Skeletal muscle satellite cell (primary cell): ENCODE data around the gene EVL. TPM values are rescaled to one million over a fixed set of nuclear protein-coding genes. Genes with fewer than 3 reads are reported as not detected.
"Not testable (repeated sequence)": the region's sequence is repeated elsewhere in the genome, so short reads cannot be mapped to it uniquely, and the experiment has no call there.

ENCODE experiments used
- H3K27me3 ChIP-seq: 2 replicates; pipeline ENCODE4 v1.7.0; 2013; ENCODE audit warnings: low read length; ENCODE audit not compliant: control insufficient read depth, insufficient read depth
- H3K36me3 ChIP-seq: 2 replicates; pipeline ENCODE4 v1.7.0; 2013; ENCODE audit warnings: mild to moderate bottlenecking, control low read depth, low read length; ENCODE audit not compliant: insufficient read depth
- H3K4me1 ChIP-seq: 2 replicates; pipeline ENCODE4 v1.7.0; 2013; ENCODE audit warnings: low read length; ENCODE audit not compliant: control insufficient read depth, insufficient read depth
- H3K4me2 ChIP-seq: 2 replicates; pipeline ENCODE4 v1.7.0; 2013; ENCODE audit warnings: mild to moderate bottlenecking, low read length
- H3K4me3 ChIP-seq: 2 replicates; pipeline ENCODE4 v1.7.0; 2013; ENCODE audit warnings: low read length
- H3K9ac ChIP-seq: 2 replicates; pipeline ENCODE4 v1.7.0; 2013; ENCODE audit warnings: mild to moderate bottlenecking, low read depth, low read length, moderate library complexity
- H3K9me3 ChIP-seq: replicated peaks from 2 replicates; pipeline ENCODE4 v1.7.0; 2013; ENCODE audit warnings: mild to moderate bottlenecking, control low read depth, low read length
- total RNA-seq: library from RNA; depleted of rRNA; stranded (reverse); fragments of >200 nt; gene quantifications from 2 replicates; pipeline ENCODE4 v1.2.3, GENCODE V29; 2012; rRNA removed

Gene EVL
- total RNA-seq, result 8.4 and 15.5 TPM in 2 replicates

DNA sequence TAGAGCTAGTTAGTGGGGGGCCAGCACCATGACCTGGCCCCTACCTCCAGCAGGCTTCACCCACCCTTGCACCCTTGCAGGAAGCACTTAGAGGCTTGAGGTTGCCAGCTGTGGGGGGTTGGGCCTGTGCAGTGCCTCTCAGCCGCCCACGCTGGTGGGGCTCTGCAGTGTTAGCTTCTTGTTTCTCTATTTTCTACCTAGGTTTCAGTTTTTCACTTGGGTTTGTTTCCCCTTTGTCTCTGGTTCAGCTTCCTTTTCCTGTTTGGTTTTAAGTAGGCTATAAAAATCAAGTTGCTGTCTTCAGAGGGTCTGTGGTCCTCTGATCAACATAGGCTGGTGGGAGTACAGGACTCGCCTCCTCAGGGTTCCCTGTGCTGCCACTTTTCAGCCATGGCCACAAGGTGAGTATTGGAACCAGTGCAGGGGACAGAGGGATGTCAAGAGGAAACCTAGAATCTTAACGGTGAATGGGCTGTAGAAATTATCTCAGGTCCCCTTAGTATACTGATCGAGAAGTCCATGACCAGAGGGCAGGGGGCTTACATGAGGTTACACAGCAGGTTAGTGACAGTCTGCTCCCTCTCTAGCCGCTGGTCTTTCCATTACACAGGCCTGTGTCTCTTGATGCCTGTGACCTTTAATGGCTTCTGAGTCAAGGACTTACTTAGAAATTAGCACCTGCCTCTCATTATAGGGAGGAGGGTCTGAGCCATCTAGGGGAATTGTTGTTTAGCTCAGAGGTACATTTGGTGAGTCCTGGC is at the start of gene EVL:
TSS of gene EVL (plus strand) at position 312 of the 761 bp plus-strand sequence. CDS start at position 391, 79 bp downstream.
- Histone ChIP-seq H3K9ac (no peak within 1 kb of the TSS), H3K4me3 (no peak within 1 kb of the TSS), H3K4me1 (peaks cover 29% of the 10 kb centered on the region), H3K27me3 (no peaks in the 10 kb centered on the region), H3K4me2 (peak within 1 kb of the TSS; percentile 18), H3K9me3 (no peaks in the 10 kb centered on the region), H3K36me3 (no peaks in the 10 kb centered on the region)

DNA sequence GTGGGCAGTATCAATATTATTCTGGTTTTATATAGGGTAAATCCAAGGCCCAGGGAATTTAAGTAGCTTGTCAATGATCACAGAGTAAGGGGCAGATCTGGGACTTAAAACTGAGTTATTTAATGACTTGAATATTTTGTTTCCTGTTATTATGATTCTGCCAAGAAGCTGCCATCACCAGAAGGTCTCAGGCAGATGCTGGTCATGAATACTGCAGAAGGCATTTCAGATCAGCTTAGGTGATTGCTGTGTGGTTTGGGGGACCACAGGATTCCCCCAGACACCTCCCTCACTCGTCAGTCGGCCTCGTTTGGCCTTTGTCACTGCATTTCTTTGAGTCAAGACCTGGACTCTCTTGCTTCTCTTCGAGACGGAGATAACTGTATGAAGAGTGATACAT is 47.7 kb upstream of the EVL start:
- Histone ChIP-seq H3K9me3 (no peaks in the 10 kb centered on the region), H3K27me3 (no peaks in the 10 kb centered on the region), H3K9ac (no peak overlapping the region), H3K4me3 (no peak overlapping the region), H3K4me1 (peaks cover 50% of the 10 kb centered on the region), H3K4me2 (peak overlapping the region; percentile 3), H3K36me3 (no peaks in the 10 kb centered on the region)

DNA sequence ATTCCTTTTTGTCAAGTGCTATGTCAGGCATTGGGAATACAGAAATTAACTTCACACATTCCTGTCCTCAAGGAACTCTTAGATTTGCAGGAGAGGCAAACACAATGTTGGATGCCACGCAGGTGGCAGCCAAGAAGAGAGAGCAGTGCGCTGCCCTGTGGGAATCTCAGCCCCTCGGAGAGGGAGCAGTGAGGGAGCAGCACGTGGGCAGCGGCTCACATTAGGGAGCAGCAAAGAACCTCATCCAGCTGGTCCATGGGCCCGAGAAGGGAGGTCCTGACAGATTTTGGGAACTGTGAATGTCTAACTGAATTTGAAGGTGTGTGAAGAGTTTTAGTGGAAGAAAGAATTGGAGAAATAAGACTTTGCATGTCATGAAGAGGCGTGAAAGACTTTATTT is 47.2 kb upstream of the EVL start:
- Histone ChIP-seq H3K9ac (no peak overlapping the region), H3K4me1 (peaks cover 51% of the 10 kb centered on the region), H3K27me3 (no peaks in the 10 kb centered on the region), H3K4me2 (peak overlapping the region; percentile 7), H3K4me3 (no peak overlapping the region), H3K9me3 (no peaks in the 10 kb centered on the region), H3K36me3 (no peaks in the 10 kb centered on the region)

DNA sequence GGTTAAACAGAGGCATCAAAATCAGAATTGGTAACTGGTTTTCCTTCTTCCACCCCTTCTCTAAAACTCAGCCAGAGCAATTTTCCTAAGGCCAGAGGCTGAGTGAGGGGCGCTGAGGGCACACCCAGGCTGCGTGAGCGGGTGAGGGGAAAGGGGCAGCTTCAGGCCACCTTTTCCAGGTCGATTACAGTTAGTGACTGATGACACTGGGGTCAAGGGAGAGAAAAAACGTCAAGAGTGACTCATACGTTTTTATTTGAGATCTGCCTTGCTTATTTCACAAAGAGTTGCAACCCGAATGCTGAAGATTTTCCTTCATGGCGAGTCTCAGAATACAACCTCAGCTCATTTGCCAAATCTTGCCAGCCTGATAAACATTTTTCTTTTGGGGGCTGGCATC is 46.7 kb upstream of the EVL start:
- Histone ChIP-seq H3K4me1 (peaks cover 51% of the 10 kb centered on the region), H3K9ac (peak overlapping the region; percentile 28), H3K36me3 (no peaks in the 10 kb centered on the region), H3K27me3 (no peaks in the 10 kb centered on the region), H3K4me3 (no peak overlapping the region), H3K9me3 (no peaks in the 10 kb centered on the region), H3K4me2 (peak overlapping the region; percentile 53)

DNA sequence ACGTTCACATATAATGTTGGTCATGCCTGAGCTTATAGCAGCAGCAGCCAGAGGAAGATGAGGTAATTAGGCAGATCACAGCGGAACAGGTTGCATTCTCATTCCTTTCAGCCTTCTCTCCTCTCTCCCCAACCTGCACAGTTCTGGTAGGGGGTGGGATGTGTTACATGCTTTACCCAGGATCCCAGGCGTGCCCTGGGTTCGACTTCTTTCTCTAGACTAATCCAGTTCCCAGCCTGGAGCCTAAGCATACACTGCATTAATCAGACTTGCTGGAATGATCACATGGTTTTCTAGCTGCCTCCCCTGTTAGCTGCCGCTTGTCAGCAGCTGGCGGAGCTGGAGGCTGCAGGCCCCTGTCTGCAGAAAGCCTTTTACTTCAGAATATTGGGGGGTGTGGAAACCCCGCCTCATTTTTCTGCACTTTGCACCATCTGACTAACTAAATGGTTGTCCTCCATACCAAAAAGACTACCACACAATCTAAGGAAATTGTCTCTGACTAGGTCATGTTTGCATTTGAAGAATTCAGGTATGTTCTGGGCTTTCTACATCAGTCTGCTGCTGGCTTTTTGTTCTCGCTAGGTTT is 46.0 kb upstream of the EVL start:
- Histone ChIP-seq H3K9ac (peak overlapping the region; percentile 41), H3K4me1 (peaks cover 58% of the 10 kb centered on the region), H3K27me3 (no peaks in the 10 kb centered on the region), H3K4me2 (peak overlapping the region; percentile 53), H3K36me3 (no peaks in the 10 kb centered on the region), H3K9me3 (no peaks in the 10 kb centered on the region), H3K4me3 (peak overlapping the region; percentile 17)

DNA sequence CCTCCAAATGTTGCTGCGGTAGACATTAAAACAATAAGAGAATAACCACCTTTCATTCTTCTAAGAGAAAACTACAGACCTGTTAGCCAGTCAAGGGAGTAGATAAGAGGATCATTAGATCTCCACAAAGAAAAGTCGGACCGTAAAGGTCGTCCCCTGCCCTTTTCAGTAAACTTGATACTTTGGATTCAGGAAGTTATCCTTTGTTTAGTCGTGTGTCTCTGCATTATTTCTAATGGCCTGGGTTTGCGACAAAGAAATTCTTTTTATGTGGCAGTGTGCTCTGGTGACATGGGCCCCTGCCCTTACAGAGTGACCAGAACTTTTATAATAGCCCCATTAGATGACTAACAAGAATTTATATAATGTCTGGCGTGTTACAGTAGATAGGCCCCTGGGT is 44.6 kb upstream of the EVL start:
- Histone ChIP-seq H3K9ac (peak overlapping the region; percentile 41), H3K9me3 (no peaks in the 10 kb centered on the region), H3K4me3 (no peak overlapping the region), H3K36me3 (no peaks in the 10 kb centered on the region), H3K4me1 (peaks cover 70% of the 10 kb centered on the region), H3K27me3 (no peaks in the 10 kb centered on the region), H3K4me2 (peak overlapping the region; percentile 53)

DNA sequence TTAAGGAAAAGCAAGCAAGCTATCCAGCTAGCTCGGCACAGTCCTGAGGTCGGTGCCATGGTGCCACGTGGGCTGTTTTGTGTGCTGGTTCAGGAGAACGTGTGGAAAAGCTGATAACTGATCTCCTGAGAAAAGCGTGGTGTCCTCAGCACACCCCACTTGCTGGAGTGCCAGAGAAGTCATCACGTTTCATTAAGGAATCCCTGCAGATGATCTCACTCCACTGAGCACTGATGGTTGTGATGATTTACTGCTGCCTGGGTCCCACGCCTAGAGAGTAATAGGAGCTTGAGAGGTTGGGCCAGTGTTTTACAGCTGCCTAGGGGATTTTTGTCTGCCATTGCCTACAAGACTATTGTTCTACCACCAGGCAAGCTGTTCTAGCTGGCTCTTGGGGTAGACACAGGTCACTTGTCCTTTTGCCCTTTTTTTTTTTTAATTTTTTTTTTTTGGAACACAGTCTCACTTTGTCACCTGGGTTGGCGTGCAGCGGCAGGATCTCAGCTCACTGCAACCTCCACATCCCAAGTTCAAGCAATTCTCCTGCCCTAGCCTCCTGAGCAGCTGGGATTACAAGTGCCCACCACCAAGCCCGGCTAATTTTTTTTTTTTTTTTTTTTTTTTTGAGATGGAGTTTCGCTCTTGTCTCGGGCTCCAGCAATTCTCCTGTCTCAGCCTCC is 42.3 kb upstream of the EVL start:
- Histone ChIP-seq H3K9ac (peak overlapping the region; percentile 25), H3K4me2 (peak overlapping the region; percentile 28), H3K4me3 (no peak overlapping the region), H3K9me3 (no peaks in the 10 kb centered on the region), H3K4me1 (peaks cover 64% of the 10 kb centered on the region), H3K36me3 (no peaks in the 10 kb centered on the region), H3K27me3 (no peaks in the 10 kb centered on the region)

DNA sequence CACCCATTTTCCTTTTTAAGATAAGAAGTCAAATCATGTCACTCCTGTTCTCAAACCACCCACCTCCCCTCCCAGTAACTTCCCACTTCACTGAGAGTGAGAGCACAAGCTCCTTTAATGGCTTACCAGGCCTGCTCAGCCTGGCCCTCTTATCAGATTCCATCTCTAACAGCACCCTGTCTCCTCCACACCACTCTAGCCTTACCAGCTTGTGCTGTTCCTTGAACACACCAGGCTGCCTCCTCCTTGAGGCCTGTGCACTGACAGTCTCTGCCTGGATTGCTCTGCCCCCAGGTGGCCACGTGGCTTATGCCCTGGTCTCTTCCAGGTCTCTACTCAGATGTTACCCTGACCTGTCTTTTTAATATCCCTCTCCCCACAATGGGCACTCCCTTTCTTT is 40.1 kb upstream of the EVL start:
- no peaks in the 10 kb centered on the region for H3K9me3 ChIP-seq
- peak overlapping the region; percentile 34 for H3K9ac ChIP-seq
- H3K36me3 ChIP-seq, result no peaks in the 10 kb centered on the region
- no peaks in the 10 kb centered on the region for H3K27me3 ChIP-seq
- no peak overlapping the region for H3K4me3 ChIP-seq
- H3K4me1 ChIP-seq, result peaks cover 58% of the 10 kb centered on the region
- H3K4me2 ChIP-seq, result no peak overlapping the region

DNA sequence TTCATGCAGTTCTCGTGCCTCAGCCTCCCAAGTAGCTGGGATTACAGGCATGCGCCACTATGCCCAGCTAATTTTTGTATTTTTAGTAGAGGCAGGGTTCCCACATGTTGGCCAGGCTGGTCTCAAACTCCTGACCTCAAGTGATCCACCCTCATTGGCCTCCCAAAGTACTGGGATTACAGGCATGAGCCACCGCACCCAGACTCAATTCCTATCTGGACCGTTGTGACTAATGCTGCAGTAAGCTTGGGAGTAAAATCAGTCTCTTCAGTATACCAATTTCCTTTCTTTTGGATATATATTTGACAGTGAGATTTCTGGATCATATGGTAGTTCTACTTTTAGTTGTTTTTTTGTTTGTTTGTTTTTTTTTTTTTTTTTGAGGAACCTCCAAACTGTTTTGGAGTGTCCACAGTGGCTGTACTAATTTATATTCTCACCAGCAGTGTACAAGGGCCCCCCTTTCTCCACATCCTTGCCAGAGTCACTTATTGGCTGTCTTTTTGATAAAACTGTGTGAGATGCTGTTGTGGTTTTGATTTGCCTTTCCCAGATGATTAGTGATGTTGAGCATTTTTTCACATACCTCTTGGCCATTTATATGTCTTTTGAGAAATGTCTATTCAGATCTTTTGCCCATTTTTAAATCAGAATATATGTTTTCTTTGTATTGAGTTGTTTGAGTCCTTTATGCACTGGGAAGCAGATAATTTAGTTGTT is 37.3 kb upstream of the EVL start:
- no peaks in the 10 kb centered on the region for H3K9me3 ChIP-seq
- no peak overlapping the region for H3K9ac ChIP-seq
- no peak overlapping the region for H3K4me3 ChIP-seq
- no peak overlapping the region for H3K4me2 ChIP-seq
- H3K36me3 ChIP-seq, result no peaks in the 10 kb centered on the region
- H3K27me3 ChIP-seq, result no peaks in the 10 kb centered on the region
- H3K4me1 ChIP-seq, result peaks cover 67% of the 10 kb centered on the region

- peaks cover 70% of the 10 kb centered on the region for H3K4me1 ChIP-seq
- H3K9me3 ChIP-seq, result no peaks in the 10 kb centered on the region
- H3K4me2 ChIP-seq, result no peak overlapping the region
- H3K9ac ChIP-seq, result peak overlapping the region; percentile 62
- no peak overlapping the region for H3K4me3 ChIP-seq
- H3K27me3 ChIP-seq, result no peaks in the 10 kb centered on the region
- no peaks in the 10 kb centered on the region for H3K36me3 ChIP-seq
Observed at GRCh38 chr14:100028990-100029677, 36.1 kb upstream of the EVL start.

GRCh38 chr14:100030006-100030405 is 35.2 kb upstream of the EVL start:
- H3K36me3 ChIP-seq, H3K27me3 ChIP-seq, H3K4me3 ChIP-seq, H3K9me3 ChIP-seq: not testable (repeated sequence)
- H3K4me2 ChIP-seq, result peak overlapping the region; percentile 61
- peaks cover 71% of the 10 kb centered on the region for H3K4me1 ChIP-seq
- H3K9ac ChIP-seq, result peak overlapping the region; percentile 62
